IMR-90 (cell line): ENCODE measurements around the gene FAF2. TPM values are rescaled to one million over a fixed set of nuclear protein-coding genes. Genes with fewer than 3 reads are reported as not detected.

Experiments
- ATAC-seq: fragments of 200-7000 bp; cut with Tn5 transposase; 2 replicates; pipeline ENCODE4 v1.9.1; 2020; ENCODE audit warnings: low read depth, mild to moderate bottlenecking, moderate library complexity
- BruUV-seq: library from RNA; stranded (reverse); fragments of 400-500 nt; replicated peaks from 2 replicates; lab custom pipeline; 2021; lab: Mats Ljungman, UMichigan
- CTCF ChIA-PET: fragments of 300-600 bp; formaldehyde crosslinking; extraction: SDS; loops from one replicate; lab custom pipeline; 2021; ENCODE audit warnings: antibody characterized with exemption; lab: Yijun Ruan, JAX
- POLR2A ChIA-PET: fragments of 300-600 bp; sonication (Branson Sonifier 250); formaldehyde crosslinking; loops from one replicate; lab custom pipeline; 2022; ENCODE audit warnings: antibody characterized with exemption; ENCODE audit not compliant: unreplicated experiment; lab: Charles Lee
- DNase-seq: peaks from one replicate; pipeline ENCODE4 v3.0.0; 2013
- H2AFZ ChIP-seq: replicated peaks from 2 replicates; pipeline ENCODE3; 2013; ENCODE audit warnings: low read length, mild to moderate bottlenecking; ENCODE audit not compliant: poor library complexity
- H2AK5ac ChIP-seq: 2 replicates; pipeline ENCODE4 v1.6.1; 2013; ENCODE audit warnings: low read depth, low read length, inconsistent platforms
- H2AK9ac ChIP-seq: replicated peaks from 2 replicates; pipeline ENCODE3; 2013; ENCODE audit warnings: mild to moderate bottlenecking, low read depth, low read length, moderate library complexity; ENCODE audit not compliant: poor library complexity
- H2BK120ac ChIP-seq: 2 replicates; pipeline ENCODE4 v1.6.1; 2013; ENCODE audit warnings: low read depth, low read length, inconsistent platforms
- H2BK15ac ChIP-seq: 3 replicates; pipeline ENCODE4 v1.6.1; 2013; ENCODE audit warnings: low read depth, low read length, inconsistent platforms
- H2BK20ac ChIP-seq: 2 replicates; pipeline ENCODE4 v1.6.1; 2013; ENCODE audit warnings: low read depth, mild to moderate bottlenecking, inconsistent platforms, low read length, moderate library complexity
- H2BK5ac ChIP-seq: 2 replicates; pipeline ENCODE4 v1.6.1; 2013; ENCODE audit warnings: mild to moderate bottlenecking, low read depth, low read length, inconsistent platforms; ENCODE audit not compliant: poor library complexity, severe bottlenecking
- H3K14ac ChIP-seq: replicated peaks from 2 replicates; pipeline ENCODE4 v1.6.1; 2013; ENCODE audit warnings: low read depth, low read length, inconsistent platforms
- H3K18ac ChIP-seq: 2 replicates; pipeline ENCODE4 v1.6.1; 2013; ENCODE audit warnings: low read depth, low read length, control low read depth
- H3K23ac ChIP-seq: 2 replicates; pipeline ENCODE4 v1.6.1; 2013; ENCODE audit warnings: low read depth, low read length, inconsistent platforms
- H3K27ac ChIP-seq: 2 replicates; pipeline ENCODE4 v1.5.1; 2013; ENCODE audit warnings: mild to moderate bottlenecking, control low read depth, low read length; ENCODE audit not compliant: insufficient read depth
- H3K27me3 ChIP-seq: 2 replicates; pipeline ENCODE4 v1.6.1; 2013; ENCODE audit warnings: low read length; ENCODE audit not compliant: control insufficient read depth, insufficient read depth
- H3K36me3 ChIP-seq: 2 replicates; pipeline ENCODE4 v1.6.1; 2013; ENCODE audit warnings: low read length, mixed read lengths; ENCODE audit not compliant: control insufficient read depth, insufficient read depth
- H3K4ac ChIP-seq: 2 replicates; pipeline ENCODE4 v1.6.1; 2013; ENCODE audit warnings: low read depth, low read length, inconsistent platforms
- H3K4me1 ChIP-seq: 2 replicates; pipeline ENCODE4 v1.6.1; 2013; ENCODE audit warnings: low read length, mixed read lengths; ENCODE audit not compliant: control insufficient read depth, insufficient read depth
- H3K4me2 ChIP-seq: 2 replicates; pipeline ENCODE4 v1.6.1; 2013; ENCODE audit warnings: low read depth, mild to moderate bottlenecking, control low read depth, low read length, moderate library complexity
- H3K4me3 ChIP-seq: 2 replicates; pipeline ENCODE4 v1.5.1; 2013; ENCODE audit warnings: low read depth, mild to moderate bottlenecking, control low read depth, low read length, moderate library complexity; ENCODE audit not compliant: insufficient read depth
- H3K56ac ChIP-seq: 2 replicates; pipeline ENCODE4 v1.6.1; 2013; ENCODE audit warnings: low read length, inconsistent platforms; ENCODE audit not compliant: insufficient read depth; ENCODE audit errors: extremely low read depth
- H3K79me1 ChIP-seq, 2 experiments: 2 replicates each; pipeline ENCODE4 v1.6.1; 2013; ENCODE audit warnings: low read length in 2 of 2, inconsistent platforms in 1 of 2, low read depth in 1 of 2
- H3K9ac ChIP-seq: 2 replicates; pipeline ENCODE4 v1.6.1; 2013; ENCODE audit warnings: low read depth, low read length, control low read depth
- H3K9me1 ChIP-seq: 2 replicates; pipeline ENCODE4 v1.6.1; 2013; ENCODE audit warnings: low read length, inconsistent platforms; ENCODE audit not compliant: insufficient read depth
- H3K9me3 ChIP-seq: 2 replicates; pipeline ENCODE4 v1.6.1; 2013; ENCODE audit warnings: low read length; ENCODE audit not compliant: control insufficient read depth, insufficient read depth
- H4K20me1 ChIP-seq: 2 replicates; pipeline ENCODE4 v1.6.1; 2013; ENCODE audit warnings: low read length, inconsistent platforms; ENCODE audit not compliant: insufficient read depth
- H4K5ac ChIP-seq: 2 replicates; pipeline ENCODE4 v1.6.1; 2013; ENCODE audit warnings: mild to moderate bottlenecking, low read depth, low read length, control low read depth
- H4K8ac ChIP-seq, 2 experiments: 2 replicates each; pipeline ENCODE4 v1.6.1; 2013; ENCODE audit warnings: low read depth in 2 of 2, low read length in 2 of 2, control low read depth in 1 of 2, inconsistent platforms in 1 of 2
- H4K91ac ChIP-seq: 2 replicates; pipeline ENCODE4 v1.6.1; 2013; ENCODE audit warnings: low read depth, low read length, inconsistent platforms; ENCODE audit not compliant: insufficient read depth
- MAFK ChIP-seq: IDR thresholded peaks from 2 replicates; pipeline ENCODE4 v1.6.1; 2012; ENCODE audit warnings: low read depth, low read length, improper control_type of control experiment
- NFE2L2 ChIP-seq: fragments of 150-350 bp; IDR thresholded peaks from 2 replicates; pipeline ENCODE4 v1.6.1; 2016; ENCODE audit warnings: low read depth, mild to moderate bottlenecking, low read length
- RCOR1 ChIP-seq: IDR thresholded peaks from 2 replicates; pipeline ENCODE4 v1.6.1; 2012; ENCODE audit warnings: mild to moderate bottlenecking, low read length, improper control_type of control experiment; ENCODE audit not compliant: insufficient replicate concordance
- RFX5 ChIP-seq: IDR thresholded peaks from 2 replicates; pipeline ENCODE4 v1.8.0; 2012; ENCODE audit warnings: low read depth, mild to moderate bottlenecking, low read length, moderate library complexity
- SMC3 ChIP-seq: fragments of 150-350 bp; IDR thresholded peaks from 2 replicates; pipeline ENCODE4 v1.6.1; 2016; ENCODE audit warnings: low read depth, mild to moderate bottlenecking, antibody characterized with exemption, low read length, moderate library complexity
- WGBS, 2 experiments: methylation state at CpG; one replicate each; pipeline versions ENCODE4 v1.1.5 to v1.1.7; 2013; ENCODE audit warnings: missing lambda C conversion rate in 2 of 2; ENCODE audit not compliant: insufficient read length in 1 of 2; ENCODE audit errors: extremely low coverage in 2 of 2; 5-methylcytosine and 5-hydroxymethylcytosine counted together
- dilution Hi-C: fragments of 300-500 bp; cut with HindIII; formaldehyde crosslinking; loops from one replicate; pipeline ENCODE4 v1.14.3; 2018; ENCODE audit warnings: low sequenced_read_pairs; ENCODE audit not compliant: unreplicated experiment
- in situ Hi-C: fragments of 300-500 bp; cut with MboI; formaldehyde crosslinking; loops from 3 replicates; pipeline ENCODE4 v1.14.3; 2019; ENCODE audit warnings: low sequenced_read_pairs, inconsistent platforms, mixed read lengths
- intact Hi-C: fragments of 100-400 bp; cut with micrococcal nuclease; formaldehyde crosslinking; loops from 2 replicates; pipeline ENCODE4 v1.10.0; 2022
- polyA plus RNA-seq, 3 experiments: library from polyadenylated mRNA; depleted of rRNA; stranded (reverse); fragments of >200 nt; gene quantifications; 2 replicates each; pipeline ENCODE4 v1.2.3, GENCODE V29; 2012; ENCODE audit warnings: low replicate concordance in 1 of 3
- total RNA-seq: library from RNA; depleted of rRNA; stranded (reverse); fragments of >200 nt; gene quantifications from 2 replicates; pipeline ENCODE4 v1.2.3, GENCODE V29; 2012
- TF ChIP-seq, protein P1 (sequence below): fragments of 150-350 bp; IDR thresholded peaks from 2 replicates; pipeline ENCODE4 v1.6.1; 2017; ENCODE audit warnings: mild to moderate bottlenecking, antibody characterized with exemption, low read length, low read depth

Gene FAF2
- total and polyA plus RNA-seq, 2 of the 4 experiments (the other 2 are of a cell fraction) = 32.9 to 47.0 TPM

DNA sequence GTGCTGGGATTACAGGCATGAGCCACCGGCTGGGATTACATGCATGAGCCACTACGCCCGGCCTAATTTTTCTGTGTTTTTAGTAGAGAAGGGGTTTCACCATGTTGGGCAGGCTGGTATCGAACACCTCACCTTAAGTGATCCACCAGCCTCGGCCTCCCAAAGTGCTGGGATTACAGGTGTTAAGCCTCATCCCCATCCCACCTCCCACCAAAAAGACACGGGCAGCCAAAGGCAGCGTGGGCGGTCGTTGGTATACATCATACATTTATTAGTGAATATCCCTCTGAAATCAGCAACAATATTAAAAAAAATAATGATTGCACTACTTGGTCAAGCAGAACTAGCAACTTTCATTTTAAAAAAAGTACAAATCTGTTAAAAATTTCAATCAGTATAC is 78.3 kb downstream of the FAF2 start:
- Histone ChIP-seq H3K9ac (no peak overlapping the region), H3K18ac (no peak overlapping the region), H3K4me3 (no peak overlapping the region), H2AK9ac (no peak overlapping the region), H4K20me1 (no peaks in the 10 kb centered on the region; the same call in 1 of the 2 replicates), H3K27me3 (no peaks in the 10 kb centered on the region), H4K91ac (no peak overlapping the region), H3K79me1 (0 out of 4 replicates have a peak, but pooled peaks cover 0 to 7% of the 10 kb centered on the region in 2 experiments), H3K56ac (no peak overlapping the region), H3K14ac (no peak overlapping the region), H4K5ac (no peak overlapping the region), H2BK15ac (no peak overlapping the region), H3K4me2 (no peak overlapping the region), H3K23ac (no peak overlapping the region), H2BK120ac (no peak overlapping the region), H2BK20ac (no peak overlapping the region), H2AK5ac (no peak overlapping the region), H3K4ac (no peak overlapping the region), H2AFZ (no peak overlapping the region), H3K36me3 (peaks cover 39% of the 10 kb centered on the region), H3K27ac (no peak overlapping the region), H3K9me1 (no peaks in the 10 kb centered on the region), H2BK5ac (no peak overlapping the region), H4K8ac (no peak overlapping the region), H3K4me1 (peaks cover 2% of the 10 kb centered on the region; the same call in 1 of the 2 replicates), H3K9me3 (no peaks in the 10 kb centered on the region)
- CTCF ChIA-PET = no interaction called here
- BruUV-seq = no TSS peak
- ATAC-seq = no peak
- POLR2A ChIA-PET = no interaction called here
- 93% methylated on average over 3 of the region's 9 CpGs; no CpG with 5 or more reads in 1 of the 2 experiments for WGBS, 2 experiments
- intact Hi-C loops (no loop called here), dilution Hi-C loops (no loop called here), in situ Hi-C loops (no loop called here)
- TF ChIP-seq, protein P1, sequence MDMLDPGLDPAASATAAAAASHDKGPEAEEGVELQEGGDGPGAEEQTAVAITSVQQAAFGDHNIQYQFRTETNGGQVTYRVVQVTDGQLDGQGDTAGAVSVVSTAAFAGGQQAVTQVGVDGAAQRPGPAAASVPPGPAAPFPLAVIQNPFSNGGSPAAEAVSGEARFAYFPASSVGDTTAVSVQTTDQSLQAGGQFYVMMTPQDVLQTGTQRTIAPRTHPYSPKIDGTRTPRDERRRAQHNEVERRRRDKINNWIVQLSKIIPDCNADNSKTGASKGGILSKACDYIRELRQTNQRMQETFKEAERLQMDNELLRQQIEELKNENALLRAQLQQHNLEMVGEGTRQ = no peak
- TF ChIP-seq RFX5 (no peak), MAFK (no peak), SMC3 (no peak), NFE2L2 (no peak), RCOR1 (no peak)
- no peak for DNase-seq
